Muscle of arm (tissue), 12 donors: ENCODE measurements around the gene TPCN1. TPM values are rescaled to one million over a fixed set of nuclear protein-coding genes. Genes with fewer than 3 reads are reported as not detected.
"Not testable (repeated sequence)": the region's sequence is repeated elsewhere in the genome, so short reads cannot be mapped to it uniquely, and the experiment has no call there.

Experiments used
- DNase-seq: peaks from one replicate; pipeline ENCODE4 v3.0.0-alpha.2; 2013
- polyA plus RNA-seq, 12 donors: library from polyadenylated mRNA; unstranded; fragments of 120-200 nt; gene quantifications; one replicate each; pipeline ENCODE4 v1.2.1, GENCODE V29; 2013; ENCODE audit not compliant: insufficient read length in 12 of 12

The TPCN1 gene
- polyA plus RNA-seq, 12 donors = 17.8 to 50.9 (median 34.5) TPM; not detected in 1

- DNase-seq = no peak
Observed at GRCh38 chr12:113195598-113195997, 25.7 kb upstream of the TPCN1 start.

- DNase-seq = no peak
Observed at GRCh38 chr12:113196582-113196981, 24.7 kb upstream of the TPCN1 start.

DNA sequence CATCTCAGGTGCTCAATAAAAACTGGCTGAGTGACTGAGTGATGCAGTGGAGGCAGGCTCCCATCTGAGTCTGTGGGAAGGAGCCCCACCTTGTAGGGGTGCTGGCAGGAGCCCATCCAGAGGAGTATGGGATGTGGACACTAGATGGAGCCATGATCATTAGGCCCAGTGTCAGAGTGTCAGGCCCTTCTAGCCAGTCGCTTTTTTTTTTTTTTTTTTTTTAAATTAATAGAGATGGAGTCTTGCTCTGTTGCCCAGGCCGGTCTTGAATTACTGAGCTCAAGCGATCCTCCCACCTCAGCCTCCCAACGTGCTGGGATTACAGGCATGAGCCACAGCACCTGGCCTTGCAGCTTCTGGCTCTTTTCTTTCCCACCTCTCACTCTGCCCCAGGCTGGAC is 24.3 kb upstream of the TPCN1 start:
- peak; percentile 75 for DNase-seq

GRCh38 chr12:113197518-113198077 is 23.7 kb upstream of the TPCN1 start:
- DNase-seq = no peak

GRCh38 chr12:113198296-113198695 is 23.0 kb upstream of the TPCN1 start:
- no peak for DNase-seq

DNA sequence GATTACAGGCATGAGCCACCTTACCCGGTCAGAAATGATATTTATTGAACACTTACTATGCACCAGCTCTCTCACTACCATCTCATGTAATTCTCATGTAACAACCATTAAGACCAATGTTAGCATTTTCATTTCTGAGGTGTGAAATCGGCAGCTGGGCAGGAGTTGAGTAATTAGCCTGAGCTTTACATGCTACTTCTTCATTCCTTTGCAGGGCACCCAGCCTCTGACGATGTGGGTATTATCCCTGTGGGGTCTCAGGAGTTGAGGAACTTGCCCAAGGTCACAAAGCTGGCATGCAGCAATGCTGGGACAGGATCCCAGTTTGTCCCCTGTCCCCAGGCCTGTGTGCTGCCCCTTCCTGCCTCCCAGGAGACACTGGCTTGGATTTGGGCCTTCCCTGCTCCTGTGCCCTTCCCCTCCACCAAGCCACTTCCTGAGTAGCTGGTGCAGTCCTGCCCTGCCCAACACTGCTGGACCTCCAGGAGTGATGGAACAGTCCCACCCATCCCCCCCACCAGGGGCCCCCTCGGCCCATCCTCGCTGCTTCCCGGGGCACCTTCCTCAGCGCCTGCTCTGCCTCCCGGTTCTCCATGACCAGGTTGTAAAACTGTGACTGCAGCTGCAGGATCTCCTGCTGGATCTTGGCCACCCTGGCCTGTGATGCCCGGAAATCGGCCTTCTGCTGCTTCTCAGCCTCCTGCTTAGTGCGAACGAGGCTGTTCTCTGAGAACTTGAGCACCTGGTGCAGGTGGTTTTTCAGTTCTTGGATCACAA is 21.1 kb upstream of the TPCN1 start:
- DNase-seq = no peak

- no peak for DNase-seq
Observed at GRCh38 chr12:113201187-113202177, 19.8 kb upstream of the TPCN1 start.

DNA sequence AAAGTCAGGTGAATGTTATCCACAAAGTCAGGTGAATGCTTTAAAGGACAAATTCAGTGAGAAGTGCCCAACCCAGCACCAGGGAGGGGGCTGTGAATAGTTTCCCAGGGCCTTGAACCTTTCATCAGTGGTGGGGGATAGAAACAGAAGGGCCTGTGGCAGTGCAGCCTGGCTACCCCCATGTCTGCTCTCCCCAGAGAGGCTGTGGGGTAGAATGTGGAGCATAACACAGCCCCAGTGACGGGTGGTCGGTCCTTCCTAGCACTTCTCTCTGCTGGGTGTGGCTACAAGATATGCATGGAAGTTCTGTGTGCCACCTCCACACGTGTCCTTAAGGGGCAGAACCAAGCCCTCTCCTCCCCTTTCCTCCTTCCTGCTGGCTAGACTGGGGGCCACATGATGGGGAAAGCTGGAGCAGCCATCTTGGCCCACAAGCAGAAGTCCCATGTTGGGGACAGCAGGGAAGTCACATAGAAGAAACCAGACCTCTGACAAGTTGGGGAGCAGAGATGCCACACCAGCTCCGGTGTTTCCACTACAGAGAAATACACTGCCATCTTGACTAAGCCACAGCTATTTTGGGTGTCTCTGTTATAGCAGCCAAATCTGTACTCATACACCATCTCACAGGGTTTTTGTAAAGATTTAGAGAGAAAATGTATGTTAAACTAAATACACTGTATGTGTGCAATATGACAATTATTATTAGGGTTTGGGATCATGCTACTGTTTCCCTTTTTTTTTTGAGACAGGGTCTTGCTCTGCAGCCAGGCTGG is 18.8 kb upstream of the TPCN1 start:
- DNase-seq = no peak

GRCh38 chr12:113203852-113204760 is 17.2 kb upstream of the TPCN1 start:
- DNase-seq = no peak

DNA sequence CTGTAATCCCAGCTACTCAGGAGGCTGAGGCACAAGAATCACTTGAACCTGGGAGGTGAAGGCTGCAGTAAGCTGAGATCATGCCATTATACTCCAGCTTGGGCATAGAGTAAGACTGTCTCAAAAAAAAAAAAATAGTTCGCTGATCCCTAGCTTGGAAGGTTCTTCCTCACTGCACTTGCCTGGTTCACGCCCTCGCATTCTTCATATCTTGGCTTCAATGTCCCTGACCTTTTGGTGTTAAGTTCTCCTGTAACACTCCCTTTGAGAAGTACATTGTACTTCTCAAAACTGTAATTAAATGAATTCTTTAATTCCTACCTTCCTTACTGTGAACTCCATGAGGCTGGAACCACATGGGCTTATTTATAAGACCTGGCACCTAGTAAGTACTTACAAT is 16.5 kb upstream of the TPCN1 start:
- DNase-seq = no peak

GRCh38 chr12:113206802-113207201 is 14.5 kb upstream of the TPCN1 start:
- DNase-seq = not testable (repeated sequence)

DNA sequence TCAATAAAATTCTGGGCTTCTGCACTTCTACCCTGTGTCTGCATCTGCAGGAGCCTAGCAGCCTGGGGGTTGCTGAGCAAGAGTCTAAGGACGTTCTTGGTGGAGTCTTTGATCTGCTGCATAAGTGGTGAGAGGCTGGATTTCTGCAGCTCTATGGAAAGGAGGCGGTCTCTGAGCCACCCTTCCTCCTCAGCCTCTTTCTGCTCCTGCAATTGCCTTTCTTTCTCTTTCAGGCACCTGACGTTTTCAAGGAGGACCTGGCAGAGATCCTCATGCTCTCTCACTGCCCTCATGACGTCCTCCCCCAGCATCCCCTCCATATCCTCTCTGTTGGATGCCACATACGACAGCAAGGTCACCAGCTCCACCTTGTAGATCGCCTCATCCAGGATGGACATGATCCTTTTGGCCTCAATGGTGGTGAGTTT is 13.6 kb upstream of the TPCN1 start:
- DNase-seq = no peak

DNA sequence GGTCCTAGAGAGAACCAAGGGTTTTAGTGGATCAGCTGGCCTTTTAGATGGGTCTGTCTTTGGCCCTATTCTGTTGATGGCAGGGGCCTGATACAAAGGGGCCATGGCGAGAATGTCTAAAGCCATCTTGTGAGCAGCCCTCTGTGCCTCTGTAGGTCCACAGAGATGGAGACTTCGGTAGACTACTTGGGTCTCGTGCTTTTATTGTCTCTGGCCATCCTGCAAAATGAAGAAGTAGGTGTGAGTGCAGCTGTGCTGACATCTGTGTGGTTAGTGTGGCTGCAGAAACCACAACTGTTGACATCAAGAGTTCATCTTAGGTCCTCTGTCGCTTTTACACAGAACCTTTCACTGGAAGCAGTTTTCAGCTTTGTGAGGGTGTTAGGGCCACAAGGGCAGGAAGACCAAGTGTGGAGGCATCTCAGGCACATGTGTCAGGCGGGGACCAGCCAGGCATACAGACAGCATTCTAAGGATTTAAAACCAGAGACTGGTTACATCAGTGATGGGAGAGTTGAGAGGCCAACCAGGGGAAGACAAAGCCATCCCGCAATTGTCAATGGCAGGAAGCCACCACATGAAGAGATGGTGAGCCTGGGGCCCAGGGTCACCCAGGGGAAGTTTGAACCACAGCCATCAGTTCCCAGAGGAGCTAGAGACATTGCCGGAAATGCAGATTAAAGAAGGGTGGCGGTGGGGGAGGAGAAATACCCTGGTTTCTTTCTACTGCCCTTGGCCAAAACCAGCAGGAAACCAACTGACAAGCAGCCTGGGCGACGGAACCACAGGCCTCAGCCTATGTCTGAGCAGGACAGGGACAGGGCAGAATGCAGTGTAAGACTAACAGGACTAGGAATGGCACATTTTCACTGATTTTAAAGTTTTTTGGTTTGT is 13.0 kb upstream of the TPCN1 start:
- DNase-seq = no peak

DNA sequence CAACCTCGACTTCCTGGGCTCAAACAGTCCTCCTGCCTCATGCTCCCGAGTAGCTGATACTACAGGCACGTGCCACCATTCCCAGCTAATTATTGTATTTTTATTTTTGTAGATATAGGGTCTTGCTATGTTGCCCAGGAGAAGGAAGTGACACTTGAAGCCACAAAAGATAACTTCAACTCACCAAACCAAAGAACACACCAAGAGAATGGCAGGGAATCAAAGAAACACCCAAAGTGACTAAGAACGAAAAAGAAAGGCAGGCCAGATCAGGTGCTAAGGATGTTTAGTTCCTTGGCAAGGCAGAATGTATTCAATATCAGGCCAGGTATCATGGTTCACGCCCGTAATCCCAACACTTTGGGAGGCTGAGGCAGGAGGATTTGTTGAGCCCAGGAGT is 10.1 kb upstream of the TPCN1 start:
- DNase-seq = no peak

DNA sequence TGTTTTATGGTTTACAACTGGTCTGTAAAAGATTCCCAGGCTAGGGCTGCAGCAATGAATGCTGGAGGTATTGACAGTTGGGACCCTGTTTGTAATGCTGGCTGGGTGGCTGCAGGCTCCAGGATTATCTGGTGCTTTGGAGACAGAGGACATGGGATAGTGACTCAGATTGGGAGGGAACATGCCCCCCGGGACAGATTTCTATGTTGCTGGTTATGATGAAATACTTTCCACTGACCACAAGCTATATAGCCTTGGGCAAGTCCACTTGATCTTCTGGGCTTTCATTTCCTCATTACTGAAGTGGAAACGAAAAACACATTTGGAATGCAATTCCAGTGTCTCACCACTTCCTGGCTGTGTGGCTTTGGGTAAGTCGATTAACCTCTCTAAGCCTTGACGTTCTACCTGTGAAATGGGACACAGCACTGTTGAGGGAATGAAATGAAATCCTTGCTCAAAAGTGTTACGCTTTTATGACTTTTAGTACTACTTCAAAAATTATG is 6.3 kb upstream of the TPCN1 start:
- DNase-seq = no peak

DNA sequence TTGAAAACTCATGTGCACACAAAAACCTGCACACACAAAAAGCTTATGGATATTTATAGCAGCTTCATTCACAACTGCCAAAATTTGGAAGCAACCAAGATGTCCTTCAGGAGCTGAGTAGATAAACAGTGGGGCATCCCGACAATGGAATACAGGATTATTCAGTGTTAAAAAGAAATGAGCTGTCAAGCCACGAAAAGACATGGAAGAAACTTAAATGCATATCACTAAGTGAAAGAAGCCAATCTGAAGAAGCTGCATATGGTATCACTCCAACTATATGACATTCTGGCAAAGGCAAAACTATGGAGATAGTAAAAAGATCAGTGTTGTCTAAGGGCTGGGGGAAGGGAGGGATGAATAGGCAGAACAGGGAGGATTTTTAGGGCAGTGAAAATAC is 5.2 kb upstream of the TPCN1 start:
- no peak for DNase-seq

- DNase-seq = no peak
Observed at GRCh38 chr12:113220593-113221180, 577 bp upstream of the TPCN1 start.

GRCh38 chr12:113221997-113222729 is 899 bp downstream of the TPCN1 start:
- DNase-seq = no peak
